Tibial nerve (tissue), 4 donors: ENCODE data around the gene SERPINB2.

Experiments used
- CTCF ChIP-seq, 5 experiments: fragments of 200-600 bp in 3 of 5; fragments of 450-650 bp in 2 of 5; sonication (generic) in 3 of 5; IDR thresholded peaks; one replicate each; pipeline ENCODE4 v1.5.1; 2016 to 2019; ENCODE audit warnings: antibody characterized with exemption in 5 of 5, mild to moderate bottlenecking in 3 of 5, moderate library complexity in 2 of 5
- EP300 ChIP-seq, 2 donors: sonication (generic); formaldehyde crosslinking; IDR thresholded peaks; one replicate each; pipeline ENCODE4 v1.6.1; 2017; ENCODE audit warnings: antibody characterized with exemption in 2 of 2, mild to moderate bottlenecking in 1 of 2
- POLR2A ChIP-seq, 2 donors: fragments of 450-650 bp; IDR thresholded peaks; one replicate each; pipeline ENCODE4 v1.6.1; 2017; ENCODE audit warnings: antibody characterized with exemption in 2 of 2, mild to moderate bottlenecking in 2 of 2, moderate library complexity in 2 of 2

GRCh38 chr18:63888470-63889190 is 1.1 kb downstream of the SERPINB2 start:
- TF ChIP-seq CTCF (IDR thresholded peaks at IDR 0.05) (no peak), EP300 (IDR thresholded peaks at IDR 0.05) (no peak), POLR2A (IDR thresholded peaks at IDR 0.05) (no peak)
